Skeletal muscle tissue (tissue), 4 donors: ENCODE results near the gene CCL25. TPM values are rescaled to one million over a fixed set of nuclear protein-coding genes. Genes with fewer than 3 reads are reported as not detected.
A peak's percentile ranks its signal among the peaks of the same experiment; 100 is the strongest.
"Not testable (repeated sequence)": the region's sequence is repeated elsewhere in the genome, so short reads cannot be mapped to it uniquely, and the experiment has no call there.

Experiments
- H3K27ac ChIP-seq: one replicate; pipeline ENCODE4 v1.7.0; 2013; ENCODE audit warnings: mild to moderate bottlenecking, low read depth, low read length, inconsistent platforms
- H3K27me3 ChIP-seq, 3 donors: one replicate each; pipeline ENCODE4 v1.7.0; 2013; ENCODE audit warnings: low read length in 3 of 3; ENCODE audit not compliant: control insufficient read depth in 3 of 3, insufficient read depth in 3 of 3
- H3K36me3 ChIP-seq, 3 donors: one replicate each; pipeline ENCODE4 v1.7.0; 2013; ENCODE audit warnings: low read length in 3 of 3; ENCODE audit not compliant: control insufficient read depth in 3 of 3, insufficient read depth in 3 of 3
- H3K4me1 ChIP-seq, 3 donors: one replicate each; pipeline ENCODE4 v1.7.0; 2013; ENCODE audit warnings: low read length in 3 of 3, mild to moderate bottlenecking in 3 of 3; ENCODE audit not compliant: control insufficient read depth in 3 of 3, insufficient read depth in 3 of 3
- H3K4me3 ChIP-seq, 3 donors: one replicate each; pipeline ENCODE4 v1.7.0; 2013; ENCODE audit warnings: low read length in 3 of 3
- H3K9ac ChIP-seq, 3 donors: one replicate each; pipeline ENCODE4 v1.7.0; 2013; ENCODE audit warnings: low read length in 3 of 3, mild to moderate bottlenecking in 3 of 3, moderate library complexity in 2 of 3, low read depth in 1 of 3
- H3K9me3 ChIP-seq, 3 donors: one replicate each; pipeline ENCODE4 v1.7.0; 2013; ENCODE audit warnings: low read length in 3 of 3; ENCODE audit not compliant: control insufficient read depth in 3 of 3
- total RNA-seq: library from RNA; depleted of rRNA; stranded (reverse); fragments of >200 nt; gene quantifications from one replicate; pipeline ENCODE4 v1.2.3, GENCODE V29; 2014
- donor health status: Osteomylitis.

CCL25 gene
- not detected for total RNA-seq

GRCh38 chr19:8052464-8052859 is at the start of gene CCL25:
Gene CCL25 (plus strand): TSS chr19:8052760. CDS start chr19:8053050, 290 bp downstream.
- peaks cover 0 to 6% (median 3%) of the 10 kb centered on the region in 3 donors for H3K4me1 ChIP-seq
- H3K36me3 ChIP-seq, result no peaks in the 10 kb centered on the region
- H3K27me3 ChIP-seq, result peaks cover 0 to 11% (median 10%) of the 10 kb centered on the region in 3 donors
- no peak within 1 kb of the TSS for H3K9ac ChIP-seq
- H3K9me3 ChIP-seq, result no peaks in the 10 kb centered on the region
- H3K27ac ChIP-seq, result no peak within 1 kb of the TSS
- H3K4me3 ChIP-seq, result no peak within 1 kb of the TSS

- H3K9ac ChIP-seq, result peak overlapping the region; percentile 73 to 83 (median 80)
These were observed 48.6 kb upstream of the CCL25 start for GRCh38 chr19:8004001-8004400.

GRCh38 chr19:8004723-8005513 is 47.6 kb upstream of the CCL25 start:
- Histone ChIP-seq H3K27ac (peak overlapping the region; percentile 36), H3K4me1 (peaks cover 45 to 47% (median 46%) of the 10 kb centered on the region in 3 donors)

More at GRCh38 chr19:8004001-8004400, 48.6 kb upstream of the CCL25 start:
- H3K27me3 ChIP-seq, result no peaks in the 10 kb centered on the region
- H3K36me3 ChIP-seq, result peaks cover 0 to 5% (median 3%) of the 10 kb centered on the region in 3 donors
- no peaks in the 10 kb centered on the region for H3K9me3 ChIP-seq
- no peak overlapping the region for H3K27ac ChIP-seq
- peak overlapping the region; percentile 77 for H3K4me3 ChIP-seq
- H3K4me1 ChIP-seq, result peaks cover 46 to 55% (median 52%) of the 10 kb centered on the region in 3 donors

GRCh38 chr19:8005534-8006256 is 46.9 kb upstream of the CCL25 start, which contains the start of gene ELAVL1:
Gene ELAVL1 (minus strand): TSS chr19:8005641. CDS start chr19:7991815, 13,826 bp downstream.
- H3K27ac ChIP-seq, result peak within 1 kb of the TSS; percentile 82
- H3K9ac ChIP-seq, result peak within 1 kb of the TSS; percentile 94 to 96 (median 95)
- no peaks in the 10 kb centered on the region for H3K9me3 ChIP-seq
- H3K4me1 ChIP-seq, result peaks cover 37 to 40% (median 39%) of the 10 kb centered on the region in 3 donors
- peak within 1 kb of the TSS; percentile 92 to 96 (median 94) for H3K4me3 ChIP-seq
- H3K27me3 ChIP-seq, result no peaks in the 10 kb centered on the region
- peaks cover 0 to 3% (median 3%) of the 10 kb centered on the region in 3 donors for H3K36me3 ChIP-seq

More at GRCh38 chr19:8004723-8005513, 47.6 kb upstream of the CCL25 start:
- H3K27me3 ChIP-seq, result no peaks in the 10 kb centered on the region
- peak overlapping the region; percentile 73 to 83 (median 80) for H3K9ac ChIP-seq
- H3K4me3 ChIP-seq, result peak overlapping the region; percentile 77
- peaks cover 0 to 3% (median 3%) of the 10 kb centered on the region in 3 donors for H3K36me3 ChIP-seq
- H3K9me3 ChIP-seq, result no peaks in the 10 kb centered on the region

GRCh38 chr19:8017808-8018207 is 34.8 kb upstream of the CCL25 start:
- Histone ChIP-seq H3K4me1 (no peaks in the 10 kb centered on the region), H3K4me3 (no peak overlapping the region), H3K27me3 (no peaks in the 10 kb centered on the region), H3K36me3 (peaks cover 0 to 5% (median 0%) of the 10 kb centered on the region in 3 donors), H3K9me3 (no peaks in the 10 kb centered on the region), H3K27ac (no peak overlapping the region), H3K9ac (no peak overlapping the region)

GRCh38 chr19:8020681-8021080 is 31.9 kb upstream of the CCL25 start:
- peaks cover 0 to 3% (median 0%) of the 10 kb centered on the region in 3 donors for H3K36me3 ChIP-seq
- H3K27ac ChIP-seq, result no peak overlapping the region
- no peaks in the 10 kb centered on the region for H3K27me3 ChIP-seq
- no peak overlapping the region for H3K4me3 ChIP-seq
- no peak overlapping the region for H3K9ac ChIP-seq
- no peaks in the 10 kb centered on the region for H3K9me3 ChIP-seq
- no peaks in the 10 kb centered on the region for H3K4me1 ChIP-seq

GRCh38 chr19:8021374-8021773 is 31.2 kb upstream of the CCL25 start:
- Histone ChIP-seq H3K9me3 (no peaks in the 10 kb centered on the region), H3K27ac (no peak overlapping the region), H3K4me3 (no peak overlapping the region), H3K36me3 (peaks cover 0 to 3% (median 0%) of the 10 kb centered on the region in 3 donors), H3K27me3 (no peaks in the 10 kb centered on the region), H3K4me1 (no peaks in the 10 kb centered on the region), H3K9ac (no peak overlapping the region)

- H3K4me3 ChIP-seq, result no peak overlapping the region
- no peak overlapping the region for H3K9ac ChIP-seq
- no peaks in the 10 kb centered on the region for H3K9me3 ChIP-seq
- no peak overlapping the region for H3K27ac ChIP-seq
- H3K27me3 ChIP-seq, result no peaks in the 10 kb centered on the region
- H3K4me1 ChIP-seq, result no peaks in the 10 kb centered on the region
- H3K36me3 ChIP-seq, result peaks cover 0 to 2% (median 0%) of the 10 kb centered on the region in 3 donors
These were observed 30.3 kb upstream of the CCL25 start for GRCh38 chr19:8022275-8022674.

- H3K27ac ChIP-seq, result no peak overlapping the region
- no peaks in the 10 kb centered on the region for H3K36me3 ChIP-seq
- no peak overlapping the region for H3K4me3 ChIP-seq
- no peaks in the 10 kb centered on the region for H3K4me1 ChIP-seq
- no peak overlapping the region for H3K9ac ChIP-seq
- H3K9me3 ChIP-seq, result no peaks in the 10 kb centered on the region
- peaks cover 0 to 3% (median 0%) of the 10 kb centered on the region in 3 donors for H3K27me3 ChIP-seq
These were observed 29.2 kb upstream of the CCL25 start for GRCh38 chr19:8023371-8023770.

- H3K4me3 ChIP-seq, H3K27ac ChIP-seq, H3K9me3 ChIP-seq, H3K9ac ChIP-seq, H3K4me1 ChIP-seq, H3K36me3 ChIP-seq, H3K27me3 ChIP-seq: not testable (repeated sequence)
These were observed 28.3 kb upstream of the CCL25 start for GRCh38 chr19:8024256-8024655.
